Glutamatergic neuron (in vitro differentiated cells): ENCODE data around the gene TIMM10. TPM values are rescaled to one million over a fixed set of nuclear protein-coding genes. Genes with fewer than 3 reads are reported as not detected.

Experiments used
- DNase-seq: peaks from one replicate; pipeline ENCODE4 v3.0.0; 2022
- H3K27ac Mint-ChIP-seq: one replicate; pipeline ENCODE4 v1.8.0; 2020; ENCODE audit warnings: mild to moderate bottlenecking, mixed read lengths, inconsistent platforms; ENCODE audit not compliant: unreplicated experiment
- H3K27me3 Mint-ChIP-seq: one replicate; pipeline ENCODE4 v1.8.0; 2020; ENCODE audit warnings: mild to moderate bottlenecking, moderate library complexity, mixed read lengths, inconsistent platforms; ENCODE audit not compliant: unreplicated experiment
- H3K36me3 Mint-ChIP-seq: one replicate; pipeline ENCODE4 v1.8.0; 2020; ENCODE audit warnings: mild to moderate bottlenecking, mixed read lengths, inconsistent platforms; ENCODE audit not compliant: unreplicated experiment
- H3K4me1 Mint-ChIP-seq: one replicate; pipeline ENCODE4 v1.8.0; 2020; ENCODE audit warnings: mild to moderate bottlenecking, low read depth, mixed read lengths, inconsistent platforms; ENCODE audit not compliant: unreplicated experiment
- H3K4me3 Mint-ChIP-seq: one replicate; pipeline ENCODE4 v1.8.0; 2020; ENCODE audit warnings: mild to moderate bottlenecking, mixed read lengths, inconsistent platforms; ENCODE audit not compliant: unreplicated experiment
- H3K9me3 Mint-ChIP-seq: one replicate; pipeline ENCODE4 v1.8.0; 2020; ENCODE audit warnings: mild to moderate bottlenecking, moderate library complexity, mixed read lengths, inconsistent platforms; ENCODE audit not compliant: unreplicated experiment
- long read RNA-seq: library from polyadenylated mRNA; unstranded; transcript quantifications from one replicate; pipeline ENCODE4 v2.0.0, GENCODE V29; 2020; ENCODE audit not compliant: unreplicated experiment
- total RNA-seq: library from RNA; stranded (reverse); fragmentation: NEBNext Ultra II Directional; extraction: Animal tissue kit (Norgen Biotek cat#: 25700); gene quantifications from one replicate; pipeline ENCODE4 v1.2.1, GENCODE V29; 2021; ENCODE audit not compliant: unreplicated experiment
- TF ChIP-seq, protein P1 (sequence below): fragments of 200-600 bp; sonication (generic); IDR thresholded peaks from one replicate; pipeline ENCODE4 v1.5.0; 2021; ENCODE audit not compliant: partially characterized antibody, unreplicated experiment

Gene TIMM10, protein sequence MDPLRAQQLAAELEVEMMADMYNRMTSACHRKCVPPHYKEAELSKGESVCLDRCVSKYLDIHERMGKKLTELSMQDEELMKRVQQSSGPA
- total RNA-seq: 51.2 TPM
- long read RNA-seq, transcript TIMM10-201 (3 exons, 680 nt): major isoform, 32 of 33 reads
- long read RNA-seq, partial matches to known transcripts: 0 of 33 reads
- long read RNA-seq, other reads (novel, unspliced or antisense): 0 of 33 reads

DNA sequence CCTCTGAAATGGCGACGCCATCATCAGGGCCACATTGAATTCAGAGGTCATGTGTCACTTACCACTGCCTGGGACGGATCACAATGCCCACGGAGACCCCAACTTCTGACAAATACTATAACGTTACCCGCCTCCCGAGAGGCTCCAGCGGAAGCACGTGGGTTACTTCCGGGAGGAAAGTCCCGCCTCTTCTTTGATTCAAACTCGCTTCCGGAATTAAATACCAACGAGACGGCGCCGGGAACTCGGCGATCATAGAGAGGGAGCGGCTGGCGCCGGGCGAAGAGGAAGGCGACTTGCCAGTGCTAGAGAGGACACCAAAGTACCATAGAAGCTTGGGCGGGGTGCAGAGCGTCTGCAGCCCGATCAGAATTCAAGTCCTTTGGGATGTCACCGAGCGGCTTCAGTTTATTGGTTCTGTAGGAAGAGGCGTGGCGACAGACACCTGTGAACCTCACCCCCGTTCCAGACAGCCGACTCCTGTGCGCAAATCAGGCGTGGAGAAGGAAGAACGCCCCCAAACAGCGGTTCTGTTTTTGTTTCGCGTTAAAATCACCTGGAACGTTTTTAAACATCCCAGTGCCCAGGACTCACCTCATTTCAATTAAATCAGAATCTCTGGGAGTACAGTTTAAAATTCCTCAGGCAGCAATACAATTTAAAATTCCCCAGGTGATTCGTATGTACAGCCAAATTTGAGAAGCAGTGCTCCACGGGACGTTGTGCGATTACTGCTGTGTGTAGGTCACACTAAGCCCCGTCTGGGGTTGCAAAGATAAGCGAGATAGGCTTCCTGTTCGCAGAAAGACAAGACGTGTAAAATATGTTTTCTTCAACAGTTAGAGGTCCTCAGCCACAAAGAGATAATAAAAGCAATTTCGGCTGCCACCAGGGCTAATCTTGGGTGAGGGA, at the start of gene TIMM10:
TIMM10 (minus strand) TSS at position 159 of the 912 bp plus-strand sequence. CDS start 565 bp downstream, outside the sequence.
- DNase-seq: peak; percentile 91
- H3K27me3 Mint-ChIP-seq: peaks cover 11% of the 10 kb centered on the region
- H3K4me3 Mint-ChIP-seq: peak within 1 kb of the TSS; percentile 94
- TF ChIP-seq, protein P1, sequence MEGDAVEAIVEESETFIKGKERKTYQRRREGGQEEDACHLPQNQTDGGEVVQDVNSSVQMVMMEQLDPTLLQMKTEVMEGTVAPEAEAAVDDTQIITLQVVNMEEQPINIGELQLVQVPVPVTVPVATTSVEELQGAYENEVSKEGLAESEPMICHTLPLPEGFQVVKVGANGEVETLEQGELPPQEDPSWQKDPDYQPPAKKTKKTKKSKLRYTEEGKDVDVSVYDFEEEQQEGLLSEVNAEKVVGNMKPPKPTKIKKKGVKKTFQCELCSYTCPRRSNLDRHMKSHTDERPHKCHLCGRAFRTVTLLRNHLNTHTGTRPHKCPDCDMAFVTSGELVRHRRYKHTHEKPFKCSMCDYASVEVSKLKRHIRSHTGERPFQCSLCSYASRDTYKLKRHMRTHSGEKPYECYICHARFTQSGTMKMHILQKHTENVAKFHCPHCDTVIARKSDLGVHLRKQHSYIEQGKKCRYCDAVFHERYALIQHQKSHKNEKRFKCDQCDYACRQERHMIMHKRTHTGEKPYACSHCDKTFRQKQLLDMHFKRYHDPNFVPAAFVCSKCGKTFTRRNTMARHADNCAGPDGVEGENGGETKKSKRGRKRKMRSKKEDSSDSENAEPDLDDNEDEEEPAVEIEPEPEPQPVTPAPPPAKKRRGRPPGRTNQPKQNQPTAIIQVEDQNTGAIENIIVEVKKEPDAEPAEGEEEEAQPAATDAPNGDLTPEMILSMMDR: no peak
- H3K27ac Mint-ChIP-seq: peak within 1 kb of the TSS; percentile 30
- H3K9me3 Mint-ChIP-seq: peaks cover 5% of the 10 kb centered on the region
- H3K4me1 Mint-ChIP-seq: peaks cover 6% of the 10 kb centered on the region
- peaks cover 5% of the 10 kb centered on the region for H3K36me3 Mint-ChIP-seq

DNA sequence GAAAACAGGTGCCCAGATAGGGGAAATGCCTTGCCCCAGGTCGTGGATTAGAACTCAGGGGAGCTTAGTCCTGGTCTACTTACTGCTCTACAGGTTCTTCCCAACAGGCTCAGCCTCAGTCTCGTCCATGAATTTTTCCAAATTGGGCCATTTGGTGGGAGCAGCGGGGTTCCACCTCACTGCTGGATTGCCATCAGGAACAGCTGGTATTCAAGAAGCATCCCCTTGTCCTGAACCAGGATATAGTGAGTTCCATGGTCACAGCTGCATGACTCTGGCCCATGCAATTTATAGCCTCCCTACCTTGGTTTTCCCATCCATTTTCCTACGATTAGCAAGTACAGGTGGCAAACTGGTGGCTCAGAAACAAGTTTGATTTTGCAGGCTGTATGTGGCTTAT, 43.5 kb upstream of the TIMM10 start:
- Mint-ChIP-seq H3K27ac (no peak overlapping the region), H3K4me1 (peaks cover 5% of the 10 kb centered on the region), H3K36me3 (no peaks in the 10 kb centered on the region), H3K4me3 (no peak overlapping the region), H3K9me3 (peaks cover 3% of the 10 kb centered on the region), H3K27me3 (no peaks in the 10 kb centered on the region)
- DNase-seq: no peak
- TF ChIP-seq, protein P1: no peak

DNA sequence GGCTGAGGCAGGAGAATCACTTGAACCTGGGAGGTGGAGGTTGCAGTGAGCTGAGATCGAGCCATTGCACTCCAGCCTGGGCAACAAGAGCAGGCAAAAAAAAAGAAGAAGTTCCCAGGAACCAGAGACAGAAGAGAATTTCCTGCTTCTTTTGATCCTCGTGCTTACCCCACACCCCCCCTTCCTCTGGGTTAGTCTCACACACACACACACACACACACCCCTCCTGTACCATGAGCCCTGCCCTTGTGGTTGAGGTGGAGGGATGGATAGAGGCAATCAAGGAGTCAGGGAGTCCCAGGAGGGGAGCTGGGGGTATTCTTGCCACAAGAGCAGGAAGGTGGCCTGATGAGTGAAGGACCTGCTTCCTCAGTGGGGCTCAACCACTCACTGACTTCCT, 41.1 kb upstream of the TIMM10 start:
- H3K9me3 Mint-ChIP-seq: peaks cover 6% of the 10 kb centered on the region
- H3K27ac Mint-ChIP-seq: no peak overlapping the region
- H3K27me3 Mint-ChIP-seq: peaks cover 2% of the 10 kb centered on the region
- H3K36me3 Mint-ChIP-seq: no peaks in the 10 kb centered on the region
- TF ChIP-seq, protein P1: no peak
- peaks cover 12% of the 10 kb centered on the region for H3K4me1 Mint-ChIP-seq
- no peak for DNase-seq
- H3K4me3 Mint-ChIP-seq: no peak overlapping the region

DNA sequence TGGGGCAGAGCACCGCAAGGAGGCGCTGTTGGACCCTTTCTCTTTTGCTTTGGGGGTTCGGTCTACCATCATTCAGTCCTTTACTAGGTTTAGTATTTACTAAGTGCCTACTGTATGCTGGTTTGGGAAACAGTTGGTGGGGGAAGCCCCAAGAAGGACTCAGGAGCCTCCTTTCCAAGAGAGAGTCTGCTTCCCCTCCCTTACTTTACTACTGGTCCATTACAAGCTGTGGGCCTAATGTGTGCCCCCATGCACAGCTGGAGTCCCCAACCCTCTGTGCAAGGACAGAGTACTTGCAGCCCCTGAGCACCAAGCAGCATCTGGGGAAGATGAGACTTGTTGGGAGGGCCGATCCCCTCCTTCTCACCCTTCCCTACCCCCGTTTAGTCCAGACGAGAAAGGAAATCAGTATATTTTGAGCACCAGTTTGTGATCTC, 37.8 kb upstream of the TIMM10 start:
- Mint-ChIP-seq H3K9me3 (peaks cover 6% of the 10 kb centered on the region), H3K4me3 (peak overlapping the region; percentile 97), H3K4me1 (peaks cover 21% of the 10 kb centered on the region), H3K27me3 (peaks cover 4% of the 10 kb centered on the region), H3K27ac (peak overlapping the region; percentile 99), H3K36me3 (no peaks in the 10 kb centered on the region)
- TF ChIP-seq, protein P1: peak; percentile 30
- DNase-seq: no peak
